ENCODE results near the gene FBL.

The FBL gene

GRCh38 chr19:39841041-39841440, 5.1 kb downstream of the FBL start:
- no peak for DNase-seq

GRCh38 chr19:39840492-39840891, 5.7 kb downstream of the FBL start:
- no peak for DNase-seq

- DNase-seq, result no peak
Measured at GRCh38 chr19:39839678-39840327, 6.4 kb downstream of the FBL start.

- DNase-seq, result no peak
Measured at GRCh38 chr19:39838569-39838968, 7.6 kb downstream of the FBL start.

- DNase-seq, result no peak
Measured at GRCh38 chr19:39837978-39838377, 8.2 kb downstream of the FBL start.

- no peak for DNase-seq
Measured at GRCh38 chr19:39834287-39834841, 11.8 kb downstream of the FBL start.

- peak; percentile 93 for DNase-seq
Measured at GRCh38 chr19:39833464-39834286, 12.5 kb downstream of the FBL start, which contains the start of gene DYRK1B. Gene DYRK1B (minus strand): TSS chr19:39834162. CDS start chr19:39831867, 2,295 bp downstream.

GRCh38 chr19:39833160-39833463, 13.1 kb downstream of the FBL start:
- no peak for DNase-seq

GRCh38 chr19:39832341-39833083, 13.7 kb downstream of the FBL start:
- DNase-seq, result no peak

GRCh38 chr19:39831679-39832078, 14.5 kb downstream of the FBL start:
- no peak for DNase-seq

GRCh38 chr19:39830847-39831246, 15.3 kb downstream of the FBL start:
- no peak for DNase-seq

GRCh38 chr19:39830406-39830805, 15.8 kb downstream of the FBL start:
- DNase-seq, result no peak

GRCh38 chr19:39829702-39830275, 16.4 kb downstream of the FBL start:
- no peak for DNase-seq

GRCh38 chr19:39828654-39829032, 17.5 kb downstream of the FBL start:
- DNase-seq, result no peak

GRCh38 chr19:39828015-39828653, 18.0 kb downstream of the FBL start:
- DNase-seq, result no peak

- no peak for DNase-seq
Measured at GRCh38 chr19:39827216-39827615, 19.0 kb downstream of the FBL start.

- no peak for DNase-seq
Measured at GRCh38 chr19:39826311-39826945, 19.8 kb downstream of the FBL start.

GRCh38 chr19:39825531-39826076, 20.6 kb downstream of the FBL start:
- DNase-seq, result no peak

- no peak for DNase-seq
Measured at GRCh38 chr19:39825093-39825463, 21.1 kb downstream of the FBL start.

- no peak for DNase-seq
Measured at GRCh38 chr19:39824143-39825092, 21.8 kb downstream of the FBL start.

GRCh38 chr19:39823686-39824085, 22.5 kb downstream of the FBL start:
- no peak for DNase-seq

Data from DMS 273 treated with DMSO at 0.1 percent for 48 hours (cell line).